Right forelimb (tissue), 1 donor: ENCODE data around the gene LRP1B.

Source experiments
- DNase-seq: peaks from one replicate; pipeline ENCODE4 v3.0.0-alpha.2; 2018

The LRP1B gene

DNA sequence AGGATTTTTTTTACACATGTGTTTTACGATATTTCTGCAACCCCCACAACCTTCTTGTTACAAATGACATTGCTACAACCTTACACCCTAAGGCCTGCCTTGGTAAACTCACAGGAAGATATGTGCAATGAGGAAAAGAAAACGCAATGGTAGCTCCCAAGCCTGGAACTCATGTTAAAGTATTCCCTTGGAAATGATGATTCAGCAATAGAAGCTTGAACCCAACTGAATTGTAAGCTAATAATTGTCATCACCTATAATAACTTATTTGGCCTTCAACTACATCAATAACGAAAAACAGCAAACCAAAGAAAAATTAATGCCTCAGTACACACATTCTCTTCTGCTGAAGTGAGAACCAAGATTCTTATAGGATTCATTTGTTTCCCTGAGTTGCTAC is 491.0 kb downstream of the LRP1B start:
- no peak for DNase-seq

DNA sequence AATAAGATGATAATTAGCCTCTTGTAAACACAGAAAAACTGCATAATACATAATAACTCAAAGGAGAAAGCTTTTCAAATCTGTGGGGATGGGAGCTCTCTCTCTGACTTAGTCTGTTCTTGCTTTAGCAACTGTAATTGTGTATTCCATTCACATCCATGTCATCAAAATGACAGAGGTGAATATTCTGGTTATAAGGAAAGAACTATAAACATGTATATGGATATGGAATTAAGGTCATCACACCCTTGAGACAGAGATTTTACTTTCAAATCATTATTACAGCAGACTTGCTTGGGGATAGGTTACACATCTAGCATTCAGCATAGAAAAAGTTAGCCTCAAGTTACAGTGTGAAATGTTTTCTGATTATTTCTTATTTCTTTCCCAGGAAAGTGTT is 497.7 kb downstream of the LRP1B start:
- no peak for DNase-seq

GRCh38 chr2:141630407-141630930 is 500.3 kb downstream of the LRP1B start:
- no peak for DNase-seq

- DNase-seq: no peak
These were observed 510.4 kb downstream of the LRP1B start for GRCh38 chr2:141620372-141620771.

DNA sequence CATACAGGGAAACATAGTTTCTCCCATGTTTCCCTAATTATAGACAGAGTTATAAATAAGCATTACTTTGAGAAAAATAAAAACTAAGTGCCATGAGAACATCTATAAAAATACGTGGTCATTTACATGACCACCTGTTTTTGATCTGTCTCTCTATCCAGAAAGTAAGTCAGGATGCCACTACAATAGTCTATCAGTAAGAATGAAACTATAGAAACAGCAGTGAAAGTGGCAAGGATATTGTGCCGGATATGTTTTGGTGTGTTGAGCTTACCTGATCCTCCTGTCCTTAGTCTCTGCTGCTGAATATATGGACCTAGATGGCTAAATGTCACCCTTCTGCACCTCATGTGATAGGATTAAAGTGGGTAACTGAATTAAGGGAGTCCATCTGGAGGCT is 512.4 kb downstream of the LRP1B start:
- no peak for DNase-seq

DNA sequence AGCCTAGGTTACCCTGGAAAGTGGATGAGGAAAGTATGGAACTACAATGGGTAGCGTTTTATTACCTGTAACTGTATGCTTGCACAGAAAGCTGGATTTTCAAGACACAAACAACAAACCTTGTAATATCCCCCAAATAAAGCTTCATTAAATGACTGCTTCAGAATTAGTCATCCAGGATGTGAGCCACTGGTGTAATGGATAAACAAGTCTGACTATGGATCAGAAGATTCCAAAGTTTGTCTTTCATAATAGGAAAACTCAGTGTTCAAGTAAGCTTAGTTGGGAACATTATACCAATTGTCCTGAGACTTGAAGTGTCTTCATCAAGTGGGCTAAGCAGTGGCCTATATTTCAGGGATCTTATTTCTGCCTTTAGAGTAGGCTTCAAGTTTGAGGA is 518.8 kb downstream of the LRP1B start:
- DNase-seq: no peak

GRCh38 chr2:141611176-141611571 is 519.6 kb downstream of the LRP1B start:
- DNase-seq: no peak

- DNase-seq: no peak
These were observed 520.1 kb downstream of the LRP1B start for GRCh38 chr2:141610564-141611175.

- no peak for DNase-seq
These were observed 525.7 kb downstream of the LRP1B start for GRCh38 chr2:141605163-141605562.

GRCh38 chr2:141601511-141602152 is 529.2 kb downstream of the LRP1B start:
- DNase-seq: no peak

DNA sequence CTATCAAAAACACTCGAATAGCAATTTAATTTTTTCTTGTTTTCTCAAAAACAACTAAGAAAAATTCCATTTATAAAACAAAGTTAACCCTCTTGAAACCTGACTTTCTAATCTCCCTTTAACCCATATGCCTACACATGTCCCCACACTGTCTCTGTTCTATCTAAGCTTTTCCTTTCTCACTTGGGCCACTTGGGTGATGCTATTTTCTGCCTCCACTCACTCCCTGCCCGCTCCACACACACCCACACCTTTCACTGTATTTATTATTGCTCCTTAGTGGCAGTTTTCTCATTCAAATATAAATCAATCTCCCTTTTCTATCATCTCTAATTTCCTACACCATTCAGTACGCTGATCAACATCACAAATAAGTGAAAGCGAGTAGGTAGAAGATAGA is 531.1 kb downstream of the LRP1B start:
- no peak for DNase-seq

GRCh38 chr2:141598982-141599381 is 531.8 kb downstream of the LRP1B start:
- no peak for DNase-seq

DNA sequence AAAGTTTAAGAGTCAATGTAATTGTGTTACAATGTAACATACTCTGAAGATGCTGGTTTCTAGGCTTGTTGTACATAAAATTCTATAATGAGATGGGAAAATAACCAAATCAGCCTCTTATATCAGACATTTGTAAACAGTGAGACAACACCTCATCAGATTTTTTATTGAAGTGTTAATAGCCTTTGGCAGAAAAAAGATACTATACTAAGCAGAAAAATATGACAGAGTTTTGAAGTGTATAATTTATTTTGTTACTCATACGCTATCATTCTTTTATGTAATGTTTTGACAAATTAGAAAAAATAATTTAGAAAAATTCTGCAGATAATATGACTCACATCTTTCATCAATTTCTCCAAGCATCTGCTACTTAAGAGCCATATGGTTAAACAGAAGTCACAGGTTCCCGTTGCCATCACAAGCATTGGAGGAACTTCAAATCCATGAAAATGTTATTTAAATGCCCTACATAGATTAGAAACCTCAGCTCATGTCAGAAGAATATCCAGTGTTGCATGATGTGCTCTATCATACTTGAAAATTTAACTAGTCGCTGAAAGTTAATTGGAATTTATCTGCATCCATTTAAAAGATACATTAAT is 535.4 kb downstream of the LRP1B start:
- no peak for DNase-seq

GRCh38 chr2:141591787-141592186 is 539.0 kb downstream of the LRP1B start:
- DNase-seq: no peak

DNA sequence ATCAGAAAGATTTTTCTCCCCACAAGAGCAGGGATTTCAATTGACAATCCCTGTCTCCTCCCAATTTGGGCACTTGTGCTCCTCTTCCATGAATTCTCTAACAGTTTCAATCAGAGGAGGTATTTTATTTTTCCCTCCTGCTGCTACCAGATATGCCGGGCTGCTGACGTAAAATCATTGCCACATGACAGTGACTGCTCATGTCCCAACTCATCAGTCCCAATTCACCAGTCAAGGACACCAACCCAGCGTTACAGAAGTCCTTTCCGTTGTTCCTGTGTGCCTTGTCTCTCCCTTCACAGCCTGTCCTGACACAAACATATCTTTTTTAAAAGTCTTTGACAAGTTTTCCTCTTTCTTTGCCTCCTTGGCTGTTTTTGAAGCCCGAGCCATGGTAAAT is 540.2 kb downstream of the LRP1B start:
- DNase-seq: no peak

GRCh38 chr2:141589314-141589713 is 541.5 kb downstream of the LRP1B start:
- DNase-seq: no peak

- no peak for DNase-seq
These were observed 543.8 kb downstream of the LRP1B start for GRCh38 chr2:141586985-141587384.

- DNase-seq: no peak
These were observed 548.6 kb downstream of the LRP1B start for GRCh38 chr2:141582213-141582612.

DNA sequence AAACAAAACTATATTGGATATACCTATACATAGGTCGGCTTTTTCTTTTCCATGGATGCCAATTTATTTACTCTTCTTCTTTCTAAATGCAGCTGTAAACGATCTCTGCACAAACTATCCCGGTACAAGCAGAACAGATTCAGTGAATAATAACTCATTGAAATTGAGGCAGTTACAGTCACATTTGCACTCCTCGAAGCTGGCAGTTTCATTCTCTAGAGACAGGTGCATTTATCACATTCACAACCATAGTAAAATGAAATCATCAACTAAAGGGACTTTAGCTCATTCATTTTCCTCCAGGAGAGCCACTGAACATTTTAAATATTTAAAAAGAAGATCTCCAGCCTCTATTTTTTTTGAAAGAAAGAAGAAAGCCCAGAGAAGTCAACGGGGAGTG is 551.7 kb downstream of the LRP1B start:
- no peak for DNase-seq

DNA sequence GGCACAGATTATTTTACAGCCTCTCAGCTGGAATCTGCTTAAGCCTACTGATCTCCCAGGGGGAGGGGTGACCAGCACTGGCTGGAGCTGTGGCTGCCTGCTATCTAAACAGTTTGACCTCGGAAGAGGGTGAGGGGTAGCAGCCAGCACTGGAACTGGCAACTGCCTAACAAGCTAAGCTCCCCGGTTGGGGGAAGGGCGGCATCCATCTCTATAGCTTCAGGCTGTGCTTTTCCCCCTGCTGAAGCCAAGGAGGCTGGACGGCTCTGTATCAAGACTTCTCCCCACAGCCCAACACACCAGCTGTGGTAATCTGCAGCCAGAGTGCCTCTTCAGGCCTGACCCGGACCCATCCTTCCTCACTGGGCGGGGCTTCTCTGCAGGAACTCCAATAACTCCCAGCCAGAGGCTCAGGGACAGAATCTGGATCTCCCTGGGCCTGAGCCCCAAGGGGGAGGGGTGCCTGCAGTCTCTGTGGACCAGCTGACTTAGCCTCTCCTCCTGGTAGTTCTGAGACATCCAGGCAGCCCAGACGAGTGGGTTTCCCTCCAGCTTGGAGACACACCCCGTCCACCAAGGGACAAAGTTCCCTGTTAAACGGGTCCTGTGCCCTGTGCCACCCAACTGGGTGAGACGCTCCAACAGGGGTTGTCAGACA is 560.2 kb downstream of the LRP1B start:
- DNase-seq: no peak

- DNase-seq: no peak
These were observed 560.9 kb downstream of the LRP1B start for GRCh38 chr2:141569941-141570340.

DNA sequence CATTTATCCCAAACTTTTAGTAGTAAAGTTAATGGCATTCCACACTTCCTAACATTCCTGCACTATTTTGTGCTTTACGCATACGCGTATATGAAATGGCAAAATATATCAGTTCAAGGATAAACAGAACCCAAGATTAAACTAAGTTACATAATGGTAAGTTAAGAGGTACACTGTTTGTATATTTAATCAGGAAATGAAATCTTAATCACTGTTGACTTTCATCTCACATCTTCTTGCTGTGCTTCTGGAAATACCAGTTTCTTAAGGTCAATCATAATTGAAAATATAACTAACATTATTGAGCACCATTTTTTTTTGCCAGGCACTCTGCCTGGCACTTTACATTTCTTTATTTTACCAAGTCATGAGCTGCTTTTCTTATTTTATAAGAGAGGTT is 565.2 kb downstream of the LRP1B start:
- no peak for DNase-seq

- no peak for DNase-seq
These were observed 570.1 kb downstream of the LRP1B start for GRCh38 chr2:141560723-141561122.
